ENCODE data around the gene PDIK1L. TPM values are rescaled to one million over a fixed set of nuclear protein-coding genes. Genes with fewer than 3 reads are reported as not detected.

PDIK1L gene
- total and polyA plus RNA-seq, 2 of the 8 experiments (the other 6 are each of a cell fraction or from before 2014, with no cell fraction given) = 0.95 to 4.5 TPM

GRCh38 chr1:26094076-26094669, 17.5 kb upstream of the PDIK1L start:
- no peaks in the 10 kb centered on the region for H3K23me2 ChIP-seq (ENCODE audit: low read depth, low read length)
- ChIA-PET CTCF (ENCODE audit: partially characterized antibody) (interaction anchor here (0.8 to 1.3 kb wide), 3 partner anchors 35 to 57 kb away, joined by 4 to 6 read pairs (median 5); no protein-coding TSS in a partner anchor), POLR2A (ENCODE audit: partially characterized antibody) (interaction anchor here (1.2 kb wide), 1 partner anchor 185 kb away, joined by 4 read pairs; the partner anchor contains the start of gene SH3BGRL3)
- H2BK120ac ChIP-seq (replicated peaks; ENCODE audit: low read depth, low read length) = no peak overlapping the region
- H3K4me2 ChIP-seq (ENCODE audit: insufficient read depth in 1 of 2, low read depth in 2 of 2, low read length in 2 of 2) = peak overlapping the region; percentile 40 to 47; a peak in 2 of 4 replicates
- WGBS, 2 experiments (ENCODE audit: extremely low coverage in 1 of 2, insufficient coverage in 1 of 2, insufficient read length in 1 of 2, insufficient replicate concordance in 2 of 2, low coverage in 1 of 2, low lambda C conversion rate in 2 of 2, missing lambda C conversion rate in 1 of 2) = 75% methylated on average over 11 of the region's 11 CpGs; no CpG with 5 or more reads in 1 of the 2 experiments
- H4K91ac ChIP-seq (replicated peaks; ENCODE audit: insufficient read length, low read length) = no peak overlapping the region
- DNase-seq (ENCODE audit: low read depth in 1 of 2, low spot score in 2 of 2) = peak in 1 of 2 experiments; percentile 50
- no peak overlapping the region for H2AK5ac ChIP-seq (ENCODE audit: low read depth, low read length)
- no peak overlapping the region for H3K23ac ChIP-seq (ENCODE audit: insufficient read length)
- H2BK5ac ChIP-seq (ENCODE audit: low read depth, low read length) = no peak overlapping the region; the same call in 1 of the 2 replicates
- no peak overlapping the region for H4K5ac ChIP-seq (ENCODE audit: insufficient read length, low read depth, low read length)
- H3K14ac ChIP-seq (ENCODE audit: insufficient read length) = no peak overlapping the region
- H3K36me3 ChIP-seq (ENCODE audit: control insufficient read depth in 2 of 4, insufficient read depth in 4 of 4, low read length in 3 of 4) = no peaks in the 10 kb centered on the region
- no peak for FAIRE-seq
- no peaks in the 10 kb centered on the region for H4K20me1 ChIP-seq (replicated peaks in 1 of 2; ENCODE audit: control insufficient read depth in 1 of 2, insufficient read depth in 2 of 2, low read length in 2 of 2)
- H3K79me2 ChIP-seq (ENCODE audit: control insufficient read depth in 1 of 2, insufficient read depth in 2 of 2, low read length in 2 of 2) = no peaks in the 10 kb centered on the region
- peak overlapping the region; percentile 89 for H2BK15ac ChIP-seq (ENCODE audit: low read length)
- no peak overlapping the region for H3K56ac ChIP-seq (replicated peaks; ENCODE audit: insufficient read length, low read depth, low read length)
- peak overlapping the region in 1 of 4 experiments; percentile 17; a peak in 2 of 8 replicates for H3K4me3 ChIP-seq (ENCODE audit: extremely low read depth in 1 of 4, insufficient read depth in 2 of 4, low read depth in 3 of 4, low read length in 4 of 4)
- H2BK12ac ChIP-seq (ENCODE audit: low read depth, low read length) = peak overlapping the region; percentile 45; the same call in 1 of the 2 replicates
- no peaks in the 10 kb centered on the region for H3K9me3 ChIP-seq (ENCODE audit: insufficient read depth in 2 of 2, low read depth in 1 of 2, low read length in 1 of 2)
- H2BK20ac ChIP-seq (ENCODE audit: low read length) = peak overlapping the region; percentile 77; the same call in 1 of the 2 replicates
- peaks cover 0 to 5% (median 2%) of the 10 kb centered on the region in 4 experiments; a peak in 2 of 7 replicates for H3K27me3 ChIP-seq (replicated peaks in 1 of 4; ENCODE audit: control insufficient read depth in 3 of 4, extremely low read depth in 1 of 4, insufficient read depth in 3 of 4, low read length in 3 of 4)
- no peak overlapping the region for H3K9ac ChIP-seq (replicated peaks in 1 of 4; ENCODE audit: extremely low read depth in 1 of 4, low read depth in 3 of 4, low read length in 3 of 4)
- peak overlapping the region; percentile 36; the same call in 1 of the 2 replicates for H3K18ac ChIP-seq (ENCODE audit: extremely low read depth, low read length)
- H4K8ac ChIP-seq (ENCODE audit: extremely low read depth, insufficient read depth, low read length) = no peak overlapping the region
- H3K4ac ChIP-seq (replicated peaks; ENCODE audit: insufficient read length, low read depth, low read length) = peak overlapping the region; percentile 21
- H3K4me1 ChIP-seq (replicated peaks in 1 of 4; ENCODE audit: control insufficient read depth in 3 of 4, insufficient read depth in 4 of 4, low read length in 3 of 4) = peaks cover 9 to 15% (median 12%) of the 10 kb centered on the region in 4 experiments
- peak overlapping the region; percentile 74 for H2AFZ ChIP-seq (ENCODE audit: low read length)
- TF ChIP-seq CBX5 (IDR thresholded peaks at IDR 0.05; ENCODE audit: low read depth, low read length) (no peak), JUN (IDR thresholded peaks at IDR 0.05; ENCODE audit: low read depth, low read length) (no peak), TEAD4 (IDR thresholded peaks at IDR 0.05; ENCODE audit: low read depth, low read length) (peak; percentile 57), FOSL1 (IDR thresholded peaks at IDR 0.05; ENCODE audit: insufficient read depth, low read depth, low read length) (no peak), YY1 (IDR thresholded peaks at IDR 0.05; ENCODE audit: low read depth, low read length) (no peak), CHD1 (IDR thresholded peaks at IDR 0.05; ENCODE audit: low read depth, low read length) (no peak), SIRT6 (IDR thresholded peaks at IDR 0.05; ENCODE audit: low read length) (no peak), BCL11A (IDR thresholded peaks at IDR 0.05; ENCODE audit: low read depth in 2 of 2, low read length in 2 of 2) (no peak), EP300 (IDR thresholded peaks at IDR 0.05; ENCODE audit: borderline replicate concordance in 1 of 2, low read depth in 2 of 2, low read length in 2 of 2) (no peak)
- TF ChIP-seq, protein P1, sequence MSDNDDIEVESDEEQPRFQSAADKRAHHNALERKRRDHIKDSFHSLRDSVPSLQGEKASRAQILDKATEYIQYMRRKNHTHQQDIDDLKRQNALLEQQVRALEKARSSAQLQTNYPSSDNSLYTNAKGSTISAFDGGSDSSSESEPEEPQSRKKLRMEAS (IDR thresholded peaks at IDR 0.05) = peak; percentile 75; the same call in 1 of the 2 replicates
- TF ChIP-seq, protein P2, sequence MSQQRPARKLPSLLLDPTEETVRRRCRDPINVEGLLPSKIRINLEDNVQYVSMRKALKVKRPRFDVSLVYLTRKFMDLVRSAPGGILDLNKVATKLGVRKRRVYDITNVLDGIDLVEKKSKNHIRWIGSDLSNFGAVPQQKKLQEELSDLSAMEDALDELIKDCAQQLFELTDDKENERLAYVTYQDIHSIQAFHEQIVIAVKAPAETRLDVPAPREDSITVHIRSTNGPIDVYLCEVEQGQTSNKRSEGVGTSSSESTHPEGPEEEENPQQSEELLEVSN (IDR thresholded peaks at IDR 0.05) = peak; percentile 79
- no peak overlapping the region for H3K27ac ChIP-seq (ENCODE audit: low read depth, low read length)
- no peaks in the 10 kb centered on the region for H3K79me1 ChIP-seq (ENCODE audit: low read depth, low read length)
